Stimulated activated CD8-positive, alpha-beta memory T cell treated with anti-CD3 and anti-CD28 coated beads, Interleukin-2, amount 100 ng/mL, for 48 hours (primary cell): ENCODE measurements around the gene KMT5C.
"Not testable (repeated sequence)": the region's sequence is repeated elsewhere in the genome, so short reads cannot be mapped to it uniquely, and the experiment has no call there.

Experiments
- DNase-seq, 2 donors: peaks; one replicate each; pipeline ENCODE4 v3.0.0-alpha.2; 2020; ENCODE audit warnings: low read depth in 2 of 2

KMT5C gene

DNA sequence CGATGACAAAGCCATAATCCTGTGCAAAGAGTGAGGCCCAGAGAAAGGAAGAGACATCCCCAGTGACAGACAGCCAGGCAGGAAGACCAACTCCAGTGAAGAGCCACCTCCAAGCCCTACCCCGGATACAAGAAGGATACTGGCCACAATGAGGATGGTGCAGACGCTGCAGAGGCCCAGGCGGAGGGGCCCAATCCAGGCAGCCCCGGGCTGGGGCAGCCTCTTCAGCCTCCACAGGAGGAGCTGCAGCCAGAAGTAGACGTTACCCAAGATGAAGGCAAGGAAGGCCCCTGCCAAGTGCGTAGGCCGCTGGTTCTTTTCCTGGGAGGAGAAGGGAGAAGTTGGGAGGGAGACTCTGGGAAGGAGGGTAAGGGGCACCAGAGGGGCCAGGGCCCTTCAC is 23.0 kb upstream of the KMT5C start:
- DNase-seq = no peak

DNA sequence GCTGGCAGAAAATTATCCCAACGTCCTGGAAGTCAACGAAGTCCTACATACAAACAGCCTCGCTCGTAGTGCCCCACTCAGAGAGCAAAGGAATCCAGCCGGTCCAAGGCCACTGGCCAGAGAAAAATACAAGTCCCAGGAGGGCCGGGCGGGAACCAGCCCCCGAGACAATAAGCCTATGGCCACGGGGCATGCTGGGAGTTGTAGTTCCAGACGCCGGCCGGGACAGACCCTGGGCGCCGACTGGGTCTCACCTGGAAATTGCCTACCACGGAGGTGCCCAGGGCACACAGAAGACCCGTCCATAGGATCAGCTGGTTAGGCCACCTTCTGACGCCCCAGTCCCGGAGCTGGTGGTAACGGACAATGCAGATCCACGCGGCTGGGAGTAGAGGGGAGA is 19.9 kb upstream of the KMT5C start:
- DNase-seq = no peak

DNA sequence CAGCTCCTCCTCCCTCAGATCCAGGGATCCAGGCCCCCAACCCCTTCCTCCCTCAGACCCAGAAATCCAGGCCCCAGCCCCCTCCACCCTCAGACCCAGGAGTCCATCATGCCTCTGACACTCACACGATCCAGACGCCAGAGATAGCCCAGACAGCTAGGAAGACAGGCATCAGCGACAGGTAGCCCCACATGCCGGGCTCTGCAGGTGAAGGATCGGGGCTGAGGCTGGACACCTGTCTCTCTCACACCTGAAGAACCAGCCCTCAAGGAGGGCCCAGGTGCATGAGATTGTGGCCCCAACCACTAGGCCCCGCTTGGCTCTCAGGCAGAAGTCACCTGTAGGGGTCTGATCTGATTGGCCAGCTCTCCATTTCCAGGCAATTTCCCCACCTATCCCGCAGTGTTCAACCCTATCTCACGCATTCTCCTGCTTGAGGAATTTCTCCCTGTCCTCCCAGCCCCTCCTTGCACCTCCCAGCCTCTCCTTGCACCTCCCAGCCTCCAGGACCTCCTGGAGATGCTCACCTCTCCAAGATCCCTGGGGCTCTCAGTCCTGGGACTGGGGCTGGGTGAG is 18.7 kb upstream of the KMT5C start:
- no peak for DNase-seq

DNA sequence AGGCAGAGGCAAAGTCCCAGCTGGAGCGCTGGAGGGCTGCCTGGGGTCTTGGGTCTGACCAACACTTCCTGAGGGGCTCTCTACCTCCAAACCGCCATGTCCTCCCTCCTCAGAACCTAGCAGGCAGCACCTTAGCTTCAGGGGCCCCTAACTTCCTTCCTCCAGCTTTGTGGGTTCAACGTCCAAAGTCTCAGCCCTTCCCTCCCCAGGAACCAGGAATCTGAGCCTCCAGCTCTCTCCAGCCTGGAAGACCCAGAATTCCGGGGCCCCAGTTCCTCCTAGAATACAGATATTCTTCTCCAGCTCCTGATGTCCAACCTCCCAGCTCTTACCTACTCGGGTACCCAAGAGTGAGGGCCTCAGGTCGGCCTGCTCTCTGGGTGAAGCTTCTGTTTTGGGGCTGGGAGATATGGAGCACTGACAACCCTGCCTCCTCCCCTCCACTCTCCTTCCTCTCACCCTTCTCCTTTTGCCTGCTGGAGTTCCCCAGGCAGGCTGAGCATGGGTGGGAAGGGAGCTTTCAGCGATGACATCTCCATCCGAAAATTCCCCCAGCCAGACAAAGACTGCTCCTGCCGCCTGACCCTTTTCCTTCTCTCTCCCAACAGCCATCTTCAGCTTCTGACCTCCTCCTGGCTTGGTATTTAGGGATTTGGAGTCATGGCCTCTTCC is 18.1 kb upstream of the KMT5C start:
- DNase-seq = no peak

DNA sequence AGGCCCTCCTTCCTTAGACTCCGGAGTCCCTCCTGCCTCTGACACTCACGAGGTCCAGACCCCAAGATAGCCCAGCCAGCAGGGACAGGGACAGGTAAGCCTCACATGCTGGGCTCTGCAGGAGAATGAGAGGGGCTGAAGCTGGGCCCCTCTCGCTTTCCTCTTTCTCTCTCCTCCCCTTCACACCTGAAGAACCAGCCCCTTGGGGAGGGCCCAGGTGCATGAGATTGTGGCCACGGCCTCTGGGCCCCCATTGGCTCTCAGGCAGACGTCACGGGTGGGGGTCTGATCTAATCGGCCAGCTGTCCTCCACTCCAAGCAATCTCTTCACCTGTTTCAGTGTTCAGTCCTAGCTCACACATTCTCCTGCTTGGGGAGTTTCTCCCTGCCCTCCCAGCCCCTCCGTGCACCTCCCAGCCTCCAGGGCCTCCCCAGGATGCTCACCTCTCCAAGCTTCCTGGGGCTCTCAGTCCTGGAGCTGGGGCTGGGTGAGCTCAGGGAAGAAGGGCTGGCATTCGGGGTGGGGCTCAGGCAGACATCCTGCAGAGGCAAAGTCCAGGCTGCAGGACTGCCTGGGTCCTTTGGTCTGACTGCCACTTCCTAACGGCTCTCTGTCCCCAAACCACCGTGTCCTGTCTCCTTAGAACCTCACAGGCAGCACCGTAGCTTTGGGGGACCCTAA is 17.3 kb upstream of the KMT5C start:
- DNase-seq = no peak

DNA sequence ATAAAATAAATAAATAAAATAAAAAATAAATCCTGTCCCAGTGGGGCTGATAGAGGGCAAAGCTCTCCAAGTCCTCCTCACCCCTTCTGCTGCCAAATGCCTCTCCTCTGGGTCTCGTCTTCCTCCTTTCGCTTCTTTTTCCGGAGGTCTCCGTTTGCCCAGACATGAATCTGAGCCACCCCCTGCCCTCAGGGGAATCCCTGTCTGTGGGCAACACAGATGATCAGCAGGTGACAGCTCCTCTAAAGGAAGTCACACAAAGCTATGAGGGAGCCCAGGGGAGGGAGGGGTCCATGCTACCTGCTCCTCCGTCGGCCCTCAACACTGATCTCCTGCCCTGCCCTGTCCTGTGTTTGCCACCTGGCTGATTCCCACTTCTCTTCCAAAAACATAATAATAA is 15.0 kb upstream of the KMT5C start:
- no peak for DNase-seq

DNA sequence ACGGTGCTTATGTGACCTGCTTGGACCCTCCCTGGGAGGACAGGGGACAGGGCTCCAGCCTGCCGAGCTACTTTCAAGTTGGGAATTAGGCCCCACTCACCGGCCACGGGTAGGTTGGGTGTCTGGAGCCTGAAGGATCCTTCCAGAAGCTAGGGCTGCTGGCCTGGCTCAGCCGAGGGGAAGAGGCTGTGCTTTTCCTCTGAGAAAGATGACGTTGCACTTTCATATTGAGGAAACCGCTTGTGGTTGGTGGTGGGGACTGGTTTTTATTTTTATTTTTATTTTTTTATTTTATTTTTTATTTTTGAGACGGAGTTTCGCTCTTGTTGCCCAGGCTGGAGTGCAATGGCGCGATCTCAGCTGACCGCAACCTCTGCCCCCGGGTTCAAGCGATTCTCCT is 14.5 kb upstream of the KMT5C start, which contains the start of gene TMEM150B:
TMEM150B (minus strand) TSS at position 170 of the 400 bp plus-strand sequence. CDS start 4,305 bp downstream, outside the sequence.
- DNase-seq = no peak

DNA sequence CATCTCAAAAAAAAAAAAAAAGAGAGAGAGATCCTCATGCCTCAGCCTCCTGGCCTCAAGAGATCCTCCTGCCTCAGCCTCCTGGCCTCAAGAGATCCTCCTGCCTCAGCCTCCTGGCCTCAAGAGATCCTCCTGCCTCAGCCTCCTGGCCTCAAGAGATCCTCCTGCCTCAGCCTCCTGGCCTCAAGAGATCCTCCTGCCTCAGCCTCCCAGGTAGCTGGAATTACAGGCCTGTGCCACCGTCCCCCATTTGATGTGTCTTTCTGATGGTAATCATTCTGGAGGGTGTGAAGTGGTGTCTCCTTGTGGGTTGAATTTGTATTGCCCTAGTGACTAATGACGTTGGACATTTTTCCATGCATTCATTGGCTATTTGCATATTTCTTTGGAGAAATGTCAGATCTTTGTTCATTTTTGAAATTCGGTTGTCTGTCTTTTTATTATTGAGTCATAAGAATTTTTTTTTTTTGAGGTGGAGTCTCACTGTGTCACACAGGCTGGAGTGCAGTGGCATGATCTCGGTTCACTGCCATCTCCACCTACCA is 10.8 kb upstream of the KMT5C start:
- not testable (repeated sequence) for DNase-seq

DNA sequence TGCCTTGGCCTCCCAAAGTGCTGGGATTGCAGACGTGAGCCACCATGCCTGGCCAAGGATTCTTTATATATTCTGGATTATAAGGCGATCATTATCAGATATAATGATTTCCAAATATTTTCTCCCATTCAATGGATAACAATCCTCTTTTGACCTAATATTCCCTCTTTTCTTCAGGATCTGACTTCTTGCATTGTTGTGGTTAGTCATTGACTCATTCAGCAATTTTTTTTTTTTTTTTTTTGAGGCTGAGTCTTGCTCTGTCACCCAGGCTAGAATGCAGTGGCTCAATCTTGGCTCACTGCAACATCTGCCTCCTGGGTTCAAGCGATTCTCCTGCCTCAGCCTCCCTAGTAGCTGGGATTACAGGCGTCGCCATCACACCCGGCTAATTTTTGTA is 9.9 kb upstream of the KMT5C start:
- DNase-seq = not testable (repeated sequence)

DNA sequence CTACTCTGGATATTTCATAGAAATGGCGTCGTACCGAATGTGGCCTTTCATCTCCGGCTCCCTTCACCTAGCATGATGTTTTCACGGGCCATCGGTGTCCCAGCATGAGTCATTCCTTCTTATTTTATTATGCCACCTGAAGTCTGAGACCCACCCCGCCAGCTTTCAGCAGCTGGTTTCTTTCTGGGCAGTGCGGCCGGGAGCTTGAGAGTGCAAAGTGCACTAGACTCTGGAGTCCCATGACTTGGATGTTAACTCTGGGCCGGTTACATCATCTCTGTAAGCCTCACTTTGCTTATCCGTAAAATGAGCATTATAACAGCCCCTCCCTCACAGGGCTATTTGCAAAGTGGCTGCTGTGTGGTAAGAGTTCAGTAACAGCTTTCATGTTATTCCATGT is 5.8 kb upstream of the KMT5C start:
- no peak for DNase-seq

DNA sequence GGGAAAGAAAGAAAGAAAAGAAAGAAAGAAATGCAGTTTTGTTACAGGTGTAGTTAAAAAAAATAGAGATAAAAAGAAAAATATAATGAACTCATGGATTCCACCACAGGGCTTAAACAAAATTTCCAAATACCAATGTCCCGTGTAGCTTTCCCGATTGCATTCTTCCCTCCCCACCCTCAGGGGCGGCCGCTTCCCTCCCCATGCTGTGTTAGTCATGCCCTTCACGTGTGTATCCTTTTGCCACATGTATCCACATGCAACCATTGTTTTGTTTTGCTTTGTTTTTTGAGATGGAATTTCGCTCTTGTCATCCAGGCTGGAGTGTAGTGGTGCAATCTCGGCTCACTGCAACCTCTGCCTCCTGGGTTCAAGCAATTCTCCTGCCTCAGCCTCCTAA is 3.6 kb upstream of the KMT5C start:
- no peak for DNase-seq

DNA sequence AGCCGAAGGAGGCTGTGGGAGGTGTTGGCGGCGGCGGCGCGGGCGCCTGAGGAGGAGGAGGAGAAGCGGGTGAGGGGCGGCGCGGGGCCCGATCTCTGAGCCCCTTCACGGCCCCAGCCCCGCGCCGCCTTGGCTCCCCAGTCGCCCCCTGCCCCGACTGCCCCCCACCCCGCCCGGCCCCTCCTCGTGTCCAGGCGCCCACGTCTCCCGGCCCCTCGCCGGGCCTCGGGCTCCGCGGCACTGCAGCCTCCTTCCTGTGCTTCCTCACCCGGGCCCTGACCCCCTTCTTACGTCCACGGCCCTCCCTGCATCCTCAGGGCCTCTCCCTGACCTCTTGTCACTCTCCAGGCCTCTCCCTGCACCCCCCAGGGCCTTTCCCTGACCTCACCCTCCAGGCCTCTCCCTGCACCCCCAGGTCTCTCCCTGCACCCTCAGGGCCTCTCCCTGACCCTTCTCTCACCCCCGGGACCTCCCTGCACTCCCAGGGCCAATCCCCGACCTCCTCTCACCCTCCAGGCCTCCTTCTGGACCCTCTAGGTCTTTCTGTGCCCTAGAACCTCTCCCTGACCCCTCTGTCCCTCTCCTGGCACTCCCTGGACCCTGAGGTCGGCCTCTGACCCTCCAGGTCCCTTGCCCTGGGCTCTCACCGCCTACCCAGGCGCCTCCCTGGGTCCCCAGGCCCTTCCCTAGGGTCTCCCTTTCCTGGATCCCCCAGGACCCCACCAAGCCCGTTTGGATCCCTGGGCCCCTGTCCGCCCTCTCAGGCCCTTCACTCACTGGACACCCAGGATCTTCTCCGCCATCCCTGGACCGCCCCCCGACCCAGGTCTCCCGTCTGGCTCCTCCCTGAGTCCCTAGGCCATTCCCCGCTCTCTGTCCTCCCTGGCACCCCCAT is 460 bp downstream of the KMT5C start:
- DNase-seq = no peak

DNA sequence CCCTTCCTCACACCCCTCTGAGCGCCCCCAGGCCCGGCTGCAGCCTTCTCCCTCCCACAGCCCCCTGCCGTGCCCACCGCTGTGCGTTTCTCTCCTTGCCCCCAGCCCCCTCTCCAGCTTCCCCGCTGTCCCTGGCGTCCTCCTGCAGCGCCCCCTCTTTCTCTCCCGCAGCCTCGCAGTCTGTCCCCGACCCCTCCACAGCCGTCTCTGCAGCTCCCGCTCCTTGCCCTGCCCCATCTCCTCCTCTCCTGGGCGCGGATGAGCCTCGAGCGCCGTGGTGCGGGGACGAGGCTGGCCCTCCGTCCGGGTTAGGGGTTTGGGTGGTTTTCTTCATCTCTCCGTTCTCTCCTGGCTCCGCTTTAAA is 1.1 kb downstream of the KMT5C start:
- DNase-seq = peak in 1 of 2 donors; percentile 17

DNA sequence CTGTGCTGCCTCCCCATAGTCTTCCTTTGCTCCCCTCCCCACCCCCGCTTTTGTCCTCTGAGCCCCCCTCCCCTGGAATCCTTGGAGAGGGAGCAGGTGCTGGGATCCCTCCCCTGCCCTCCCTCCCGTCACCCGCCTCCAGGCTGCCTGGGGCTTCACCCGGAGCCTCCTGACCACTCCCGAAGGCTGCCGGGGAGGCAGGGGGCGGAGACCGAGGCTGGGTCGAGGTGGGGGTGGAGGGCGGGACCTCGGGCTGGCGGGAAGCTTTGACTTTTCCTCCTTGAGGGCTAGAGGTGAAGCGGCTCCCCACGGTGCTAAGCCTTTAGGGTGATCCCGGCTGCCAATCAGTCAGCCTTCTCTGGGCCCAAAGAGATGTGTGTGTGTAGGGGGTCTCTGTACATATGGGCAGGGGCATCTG is 1.5 kb downstream of the KMT5C start:
- peak; percentile 59 to 72 for DNase-seq

DNA sequence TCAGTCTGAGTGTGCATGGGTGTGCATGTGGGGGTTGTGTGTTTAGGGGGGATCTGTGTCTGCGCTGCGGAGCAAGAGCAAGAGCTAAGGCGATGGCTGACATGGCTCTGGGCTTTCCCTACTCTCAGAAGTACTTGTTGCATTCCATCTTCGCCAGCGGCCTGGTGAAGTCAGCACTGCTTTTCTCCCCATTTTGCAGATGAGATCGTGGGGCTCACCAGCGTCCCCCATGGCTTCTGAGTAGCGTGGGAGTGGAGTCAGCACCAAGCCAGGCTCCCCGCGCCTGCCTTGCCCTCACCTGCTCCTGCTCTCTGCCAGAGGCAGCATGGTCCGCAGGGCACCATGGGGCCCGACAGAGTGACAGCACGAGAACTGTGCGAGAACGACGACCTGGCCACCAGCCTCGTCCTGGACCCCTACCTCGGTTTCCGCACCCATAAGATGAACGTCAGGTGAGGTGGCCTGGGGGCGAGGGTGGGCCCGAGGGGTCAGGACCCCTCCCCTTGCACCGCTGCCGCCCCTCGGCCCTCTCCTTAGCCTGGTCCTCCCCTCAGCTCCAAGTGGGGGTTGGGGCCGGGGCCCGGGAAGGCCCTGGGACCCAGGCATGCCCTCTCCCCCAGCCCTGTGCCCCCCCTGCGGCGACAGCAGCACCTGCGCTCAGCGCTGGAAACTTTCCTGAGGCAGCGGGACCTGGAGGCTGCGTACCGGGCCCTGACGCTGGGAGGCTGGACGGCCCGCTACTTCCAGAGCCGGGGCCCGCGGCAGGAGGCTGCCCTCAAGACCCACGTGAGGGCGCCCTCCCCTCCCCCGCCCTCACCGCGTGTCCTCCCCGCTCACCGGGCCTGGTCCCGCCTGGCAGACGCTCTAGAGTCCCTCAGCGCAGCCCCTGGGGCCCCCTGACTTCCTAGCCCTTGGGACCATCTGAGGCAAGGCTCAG is 2.2 kb downstream of the KMT5C start:
- no peak for DNase-seq

DNA sequence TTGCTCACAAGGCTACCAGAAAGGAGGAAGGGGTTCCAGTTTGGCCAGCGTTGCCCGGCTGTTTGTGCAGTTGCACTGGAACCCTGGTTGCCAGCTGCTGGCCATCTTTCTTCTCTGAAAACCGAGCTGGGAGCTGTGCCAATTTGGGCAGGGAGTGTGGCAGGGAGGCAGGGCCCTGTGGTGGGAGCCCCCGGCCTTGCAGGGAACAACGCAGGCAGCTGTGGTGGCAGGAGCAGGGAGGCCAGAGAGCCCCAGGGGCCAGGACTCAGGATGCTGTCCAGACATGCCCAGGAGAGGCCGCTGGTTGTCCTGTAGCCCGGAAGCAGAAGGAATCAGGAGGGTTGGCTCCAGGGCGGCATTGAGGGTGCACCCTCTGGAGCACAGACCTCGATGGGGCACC is 4.8 kb downstream of the KMT5C start:
- no peak for DNase-seq

DNA sequence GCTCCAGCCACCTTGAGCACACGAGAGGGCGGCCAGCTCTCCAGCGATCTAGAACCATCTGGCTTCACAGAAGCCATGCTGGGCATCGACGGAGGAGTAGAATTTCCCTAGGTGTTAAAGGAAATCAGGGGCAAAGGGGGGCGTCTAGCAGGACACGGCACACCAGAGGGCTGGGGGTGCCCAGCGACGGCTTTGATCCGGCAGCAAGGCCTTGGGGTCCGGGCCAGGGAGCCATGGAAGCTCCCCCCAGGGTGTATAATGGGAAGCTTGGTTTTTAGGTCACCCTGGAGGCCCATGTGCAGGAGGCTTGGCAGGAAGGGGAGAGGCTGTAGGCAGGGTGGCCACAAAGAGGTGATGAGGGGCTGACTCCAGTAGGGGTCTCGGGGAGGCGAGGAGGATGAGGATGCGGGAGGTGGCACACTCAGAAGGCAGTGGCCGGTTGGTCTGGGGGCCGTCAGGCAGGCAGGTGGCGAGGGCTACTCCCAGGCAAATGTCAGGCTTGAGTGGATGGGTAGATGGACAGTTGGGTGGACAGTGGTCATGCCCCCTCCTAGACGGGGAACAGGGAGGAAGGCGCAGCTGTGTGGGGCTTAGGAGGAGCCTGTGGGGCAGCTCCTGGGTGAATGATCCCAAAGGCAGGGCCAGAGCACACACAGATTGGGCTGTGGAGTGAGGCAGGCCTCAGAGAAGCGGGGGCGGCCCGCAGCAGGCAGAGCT is 5.6 kb downstream of the KMT5C start:
- no peak for DNase-seq

DNA sequence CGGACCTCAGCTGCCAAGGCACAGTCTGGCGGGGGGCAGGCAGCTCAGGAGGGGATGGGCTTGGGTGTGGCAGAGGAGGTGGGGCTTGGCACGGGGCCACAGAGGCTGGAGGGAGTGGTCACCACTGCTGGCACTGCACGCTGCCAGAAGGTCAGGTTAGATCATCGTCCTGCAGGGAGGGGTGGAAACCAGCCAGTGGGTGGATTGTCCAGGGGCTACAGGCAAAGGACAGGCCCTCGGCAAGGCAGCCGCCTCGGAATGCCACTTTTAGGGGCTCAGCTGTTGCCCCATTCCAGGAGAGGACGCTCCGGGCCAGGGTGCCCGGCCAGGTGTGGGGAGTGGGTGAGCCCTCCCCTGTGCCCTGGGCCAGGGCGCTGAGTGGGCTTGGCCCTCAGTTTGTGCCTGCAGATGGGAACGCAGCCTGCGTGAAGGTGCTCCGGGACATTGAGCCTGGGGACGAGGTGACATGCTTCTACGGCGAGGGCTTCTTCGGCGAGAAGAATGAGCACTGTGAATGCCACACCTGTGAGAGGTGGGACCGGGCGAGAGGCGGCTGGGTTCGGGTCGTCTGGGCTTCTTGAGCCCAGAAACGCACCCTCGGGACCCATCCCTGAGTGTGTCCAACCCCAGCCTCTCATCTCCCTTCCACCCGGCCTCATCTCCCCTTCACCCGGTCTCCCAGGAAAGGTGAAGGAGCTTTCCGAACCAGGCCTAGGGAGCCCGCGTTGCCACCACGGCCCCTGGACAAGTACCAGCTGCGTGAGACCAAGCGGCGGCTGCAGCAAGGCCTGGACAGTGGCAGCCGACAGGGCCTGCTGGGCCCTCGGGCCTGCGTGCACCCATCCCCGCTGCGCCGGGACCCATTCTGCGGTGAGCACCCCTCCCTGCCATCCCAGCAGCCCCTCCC is 6.4 kb downstream of the KMT5C start:
- DNase-seq = no peak
